GM06990 (cell line): Measurements from ENCODE around the gene BRF1.

Source experiments
- DNase-seq: peaks from one replicate; pipeline ENCODE4 v3.0.0-alpha.2; 2011; ENCODE audit not compliant: insufficient read length; ENCODE audit errors: extremely low read depth
- H3K27me3 ChIP-seq: replicated peaks from 2 replicates; pipeline ENCODE4 v1.6.0; 2011; ENCODE audit warnings: low read length; ENCODE audit not compliant: control insufficient read depth, insufficient read depth
- H3K36me3 ChIP-seq: 2 replicates; pipeline ENCODE4 v1.5.1; 2011; ENCODE audit warnings: low read length; ENCODE audit not compliant: control insufficient read depth, insufficient read depth
- H3K4me3 ChIP-seq: replicated peaks from 2 replicates; pipeline ENCODE4 v1.5.1; 2011; ENCODE audit warnings: low read depth, mild to moderate bottlenecking, control low read depth, low read length
- CTCF ChIP-seq: IDR thresholded peaks from 2 replicates; pipeline ENCODE4 v1.5.1; 2011; ENCODE audit warnings: low read length, control low read depth, mild to moderate bottlenecking, inconsistent platforms; ENCODE audit not compliant: insufficient read depth, poor library complexity, severe bottlenecking

BRF1 gene

GRCh38 chr14:105325716-105326567 lies 25.1 kb upstream of the BRF1 start:
- peak; percentile 6 for DNase-seq
- TF ChIP-seq CTCF: no peak
- no peak overlapping the region for H3K4me3 ChIP-seq
- no peaks in the 10 kb centered on the region for H3K36me3 ChIP-seq
- H3K27me3 ChIP-seq: no peaks in the 10 kb centered on the region

- Histone ChIP-seq H3K36me3 (no peaks in the 10 kb centered on the region), H3K27me3 (no peaks in the 10 kb centered on the region), H3K4me3 (no peak overlapping the region)
- DNase-seq: peak; percentile 3
- TF ChIP-seq CTCF: no peak
These were observed 24.5 kb upstream of the BRF1 start for GRCh38 chr14:105325303-105325702.

GRCh38 chr14:105324871-105325270 lies 24.1 kb upstream of the BRF1 start:
- Histone ChIP-seq H3K36me3 (no peaks in the 10 kb centered on the region), H3K27me3 (no peaks in the 10 kb centered on the region), H3K4me3 (no peak overlapping the region)
- no peak for DNase-seq
- no peak for TF ChIP-seq CTCF

- DNase-seq: no peak
- TF ChIP-seq CTCF: no peak
- Histone ChIP-seq H3K4me3 (no peak overlapping the region), H3K36me3 (no peaks in the 10 kb centered on the region), H3K27me3 (no peaks in the 10 kb centered on the region)
These were observed 23.4 kb upstream of the BRF1 start for GRCh38 chr14:105324080-105324778.

GRCh38 chr14:105323663-105324062 lies 22.9 kb upstream of the BRF1 start:
- Histone ChIP-seq H3K36me3 (no peaks in the 10 kb centered on the region), H3K4me3 (no peak overlapping the region), H3K27me3 (no peaks in the 10 kb centered on the region)
- no peak for TF ChIP-seq CTCF
- DNase-seq: no peak
